ENCODE data around the gene CGB1.
"Not testable (repeated sequence)": the region's sequence is repeated elsewhere in the genome, so short reads cannot be mapped to it uniquely, and the experiment has no call there.

DNA sequence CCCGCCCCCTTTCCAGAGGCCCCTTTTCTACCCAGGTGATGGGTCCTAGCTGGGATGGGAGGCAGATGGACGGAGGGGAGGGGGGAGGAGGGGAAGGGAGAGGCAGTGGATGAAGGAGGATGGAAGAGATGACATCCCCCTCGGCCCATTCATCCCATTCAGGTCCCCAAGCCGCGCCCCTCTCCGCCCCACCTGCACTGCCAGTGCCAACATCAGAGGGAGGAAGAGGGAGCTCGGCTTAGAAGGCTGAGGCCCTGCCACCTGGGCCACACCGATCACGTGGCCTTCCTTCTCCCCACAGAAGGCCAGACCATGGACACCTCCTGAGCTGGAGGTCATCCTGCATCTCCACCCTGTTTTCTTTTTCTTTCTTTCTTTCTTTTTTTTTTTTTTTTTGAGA is 8.0 kb downstream of the CGB1 start:
- TF ChIP-seq, protein P1, sequence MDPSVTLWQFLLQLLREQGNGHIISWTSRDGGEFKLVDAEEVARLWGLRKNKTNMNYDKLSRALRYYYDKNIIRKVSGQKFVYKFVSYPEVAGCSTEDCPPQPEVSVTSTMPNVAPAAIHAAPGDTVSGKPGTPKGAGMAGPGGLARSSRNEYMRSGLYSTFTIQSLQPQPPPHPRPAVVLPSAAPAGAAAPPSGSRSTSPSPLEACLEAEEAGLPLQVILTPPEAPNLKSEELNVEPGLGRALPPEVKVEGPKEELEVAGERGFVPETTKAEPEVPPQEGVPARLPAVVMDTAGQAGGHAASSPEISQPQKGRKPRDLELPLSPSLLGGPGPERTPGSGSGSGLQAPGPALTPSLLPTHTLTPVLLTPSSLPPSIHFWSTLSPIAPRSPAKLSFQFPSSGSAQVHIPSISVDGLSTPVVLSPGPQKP (IDR thresholded peaks at IDR 0.05; ENCODE audit: low read depth, low read length) = not testable (repeated sequence)
- TF ChIP-seq POLR2A (IDR thresholded peaks at IDR 0.05; ENCODE audit: low read length); NR3C1 (IDR thresholded peaks at IDR 0.05); MAFK (IDR thresholded peaks at IDR 0.05; ENCODE audit: partially characterized antibody); JUN (IDR thresholded peaks at IDR 0.05); RAD21 (conservative IDR thresholded peaks at IDR 0.05 in 1 of 2, IDR thresholded peaks at IDR 0.05 in 1 of 2): not testable (repeated sequence)
- TF ChIP-seq, protein P2, sequence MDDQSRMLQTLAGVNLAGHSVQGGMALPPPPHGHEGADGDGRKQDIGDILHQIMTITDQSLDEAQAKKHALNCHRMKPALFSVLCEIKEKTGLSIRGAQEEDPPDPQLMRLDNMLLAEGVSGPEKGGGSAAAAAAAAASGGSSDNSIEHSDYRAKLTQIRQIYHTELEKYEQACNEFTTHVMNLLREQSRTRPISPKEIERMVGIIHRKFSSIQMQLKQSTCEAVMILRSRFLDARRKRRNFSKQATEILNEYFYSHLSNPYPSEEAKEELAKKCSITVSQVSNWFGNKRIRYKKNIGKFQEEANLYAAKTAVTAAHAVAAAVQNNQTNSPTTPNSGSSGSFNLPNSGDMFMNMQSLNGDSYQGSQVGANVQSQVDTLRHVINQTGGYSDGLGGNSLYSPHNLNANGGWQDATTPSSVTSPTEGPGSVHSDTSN (IDR thresholded peaks at IDR 0.05) = not testable (repeated sequence)
- TF ChIP-seq, protein P3, sequence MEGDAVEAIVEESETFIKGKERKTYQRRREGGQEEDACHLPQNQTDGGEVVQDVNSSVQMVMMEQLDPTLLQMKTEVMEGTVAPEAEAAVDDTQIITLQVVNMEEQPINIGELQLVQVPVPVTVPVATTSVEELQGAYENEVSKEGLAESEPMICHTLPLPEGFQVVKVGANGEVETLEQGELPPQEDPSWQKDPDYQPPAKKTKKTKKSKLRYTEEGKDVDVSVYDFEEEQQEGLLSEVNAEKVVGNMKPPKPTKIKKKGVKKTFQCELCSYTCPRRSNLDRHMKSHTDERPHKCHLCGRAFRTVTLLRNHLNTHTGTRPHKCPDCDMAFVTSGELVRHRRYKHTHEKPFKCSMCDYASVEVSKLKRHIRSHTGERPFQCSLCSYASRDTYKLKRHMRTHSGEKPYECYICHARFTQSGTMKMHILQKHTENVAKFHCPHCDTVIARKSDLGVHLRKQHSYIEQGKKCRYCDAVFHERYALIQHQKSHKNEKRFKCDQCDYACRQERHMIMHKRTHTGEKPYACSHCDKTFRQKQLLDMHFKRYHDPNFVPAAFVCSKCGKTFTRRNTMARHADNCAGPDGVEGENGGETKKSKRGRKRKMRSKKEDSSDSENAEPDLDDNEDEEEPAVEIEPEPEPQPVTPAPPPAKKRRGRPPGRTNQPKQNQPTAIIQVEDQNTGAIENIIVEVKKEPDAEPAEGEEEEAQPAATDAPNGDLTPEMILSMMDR (IDR thresholded peaks at IDR 0.05) = not testable (repeated sequence)
- TF ChIP-seq, protein P4, sequence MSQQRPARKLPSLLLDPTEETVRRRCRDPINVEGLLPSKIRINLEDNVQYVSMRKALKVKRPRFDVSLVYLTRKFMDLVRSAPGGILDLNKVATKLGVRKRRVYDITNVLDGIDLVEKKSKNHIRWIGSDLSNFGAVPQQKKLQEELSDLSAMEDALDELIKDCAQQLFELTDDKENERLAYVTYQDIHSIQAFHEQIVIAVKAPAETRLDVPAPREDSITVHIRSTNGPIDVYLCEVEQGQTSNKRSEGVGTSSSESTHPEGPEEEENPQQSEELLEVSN (IDR thresholded peaks at IDR 0.05; ENCODE audit: borderline replicate concordance, low read depth) = not testable (repeated sequence)
